SK-N-SH (cell line): ENCODE data around the gene CCKAR. TPM values are rescaled to one million over a fixed set of nuclear protein-coding genes. Genes with fewer than 3 reads are reported as not detected.

Source experiments
- CTCF ChIA-PET: fragments of 300-600, 350-600 bp; formaldehyde crosslinking; extraction: SDS; loops from one replicate; lab custom pipeline; 2021; lab: Yijun Ruan, JAX
- POLR2A ChIA-PET: fragments of 350-600 bp; sonication (Branson Sonifier 250); formaldehyde crosslinking; extraction: SDS; loops from one replicate; lab custom pipeline; 2020; ENCODE audit warnings: antibody characterized with exemption, inconsistent platforms; lab: Yijun Ruan, JAX
- DNase-seq: peaks from one replicate; pipeline ENCODE4 v3.0.0; 2012
- H2AFZ ChIP-seq: fragments of 200-600 bp; sonication (generic); 2 replicates; pipeline ENCODE4 v1.8.1; 2016; ENCODE audit warnings: antibody characterized with exemption, mild to moderate bottlenecking, low read depth
- H3F3A ChIP-seq: fragments of 200-600 bp; sonication (generic); replicated peaks from 2 replicates; pipeline ENCODE3; 2016; ENCODE audit warnings: antibody characterized with exemption, mild to moderate bottlenecking; ENCODE audit not compliant: insufficient read depth
- H3K27ac ChIP-seq, 2 experiments: fragments of 200-500 bp in 1 of 2; fragments of 200-600 bp in 1 of 2; sonication (Bioruptor generic) in 1 of 2; sonication (generic), shearing (Covaris generic) in 1 of 2; 2 replicates each; pipeline versions ENCODE4 v1.5.1 to v1.6.1; 2014 to 2016; ENCODE audit warnings: low read depth in 2 of 2, inconsistent platforms in 1 of 2, low read length in 1 of 2, mild to moderate bottlenecking in 1 of 2, mixed read lengths in 1 of 2
- H3K27me3 ChIP-seq: fragments of 200-600 bp; sonication (generic), shearing (Covaris generic); 2 replicates; pipeline ENCODE4 v1.6.1; 2016; ENCODE audit warnings: mixed run types; ENCODE audit not compliant: insufficient read depth
- H3K36me3 ChIP-seq, 2 experiments: fragments of 200-500 bp in 1 of 2; fragments of 200-600 bp in 1 of 2; sonication (Bioruptor generic) in 1 of 2; sonication (generic) in 1 of 2; replicated peaks in 1 of 2; 2 replicates each; pipeline versions ENCODE3 to v1.5.1; 2014 to 2016; ENCODE audit warnings: low read length in 1 of 2, mild to moderate bottlenecking in 1 of 2; ENCODE audit not compliant: insufficient read depth in 2 of 2, control insufficient read depth in 1 of 2
- H3K4me1 ChIP-seq, 2 experiments: fragments of 200-500 bp in 1 of 2; fragments of 200-600 bp in 1 of 2; sonication (Bioruptor generic) in 1 of 2; sonication (generic), shearing (Covaris generic) in 1 of 2; 2 replicates each; pipeline versions ENCODE4 v1.5.1 to v1.6.1; 2014 to 2016; ENCODE audit warnings: low read depth in 1 of 2, low read length in 1 of 2, mixed run types in 1 of 2; ENCODE audit not compliant: insufficient read depth in 2 of 2, control insufficient read depth in 1 of 2
- H3K4me2 ChIP-seq: fragments of 200-600 bp; sonication (generic), shearing (Covaris generic); 2 replicates; pipeline ENCODE4 v1.6.1; 2017; ENCODE audit warnings: mixed run types
- H3K4me3 ChIP-seq, 2 experiments: fragments of 200-500 bp in 1 of 2; fragments of 200-600 bp in 1 of 2; sonication (Bioruptor generic) in 1 of 2; sonication (generic), shearing (Covaris generic) in 1 of 2; 2 replicates each; pipeline versions ENCODE4 v1.5.1 to v1.8.1; 2014 to 2016; ENCODE audit warnings: low read depth in 2 of 2, inconsistent platforms in 1 of 2, low read length in 1 of 2, mild to moderate bottlenecking in 1 of 2, mixed read lengths in 1 of 2, moderate library complexity in 1 of 2
- H3K79me2 ChIP-seq: fragments of 200-600 bp; sonication (generic); 2 replicates; pipeline ENCODE4 v1.8.1; 2017; ENCODE audit warnings: mild to moderate bottlenecking; ENCODE audit not compliant: insufficient read depth
- H3K9ac ChIP-seq: fragments of 200-600 bp; sonication (generic); 2 replicates; pipeline ENCODE4 v1.6.1; 2017; ENCODE audit warnings: mixed run types
- H3K9me2 ChIP-seq: fragments of 200-600 bp; sonication (generic); 2 replicates; pipeline ENCODE4 v1.6.1; 2017; ENCODE audit warnings: mixed run types
- H3K9me3 ChIP-seq: fragments of 200-600 bp; sonication (generic); 2 replicates; pipeline ENCODE4 v1.6.1; 2017; ENCODE audit warnings: mixed run types, mild to moderate bottlenecking, moderate library complexity
- H4K20me1 ChIP-seq: fragments of 200-600 bp; sonication (generic); 2 replicates; pipeline ENCODE4 v1.6.1; 2017; ENCODE audit warnings: mild to moderate bottlenecking, mixed run types; ENCODE audit not compliant: insufficient read depth
- CHD2 ChIP-seq: fragments of 150-350 bp; IDR thresholded peaks from 2 replicates; pipeline ENCODE4 v1.6.1; 2018; ENCODE audit warnings: low read length; ENCODE audit not compliant: partially characterized antibody
- ELF1 ChIP-seq: IDR thresholded peaks from 2 replicates; pipeline ENCODE4 v1.4.0; 2012
- EP300 ChIP-seq, 2 experiments: IDR thresholded peaks; 2 replicates each; pipeline versions ENCODE4 v1.4.0 to v1.6.1; 2012; ENCODE audit warnings: borderline replicate concordance in 1 of 2, low read depth in 1 of 2, low read length in 1 of 2
- EZH2phosphoT487 ChIP-seq: fragments of 200-600 bp; sonication (generic); IDR thresholded peaks from 2 replicates; pipeline ENCODE4 v1.6.1; 2017; ENCODE audit warnings: low read depth, mixed run types, mild to moderate bottlenecking, antibody characterized with exemption, moderate library complexity, borderline replicate concordance
- FOXM1 ChIP-seq: IDR thresholded peaks from 2 replicates; pipeline ENCODE4 v1.4.0; 2012; ENCODE audit warnings: low read depth, mild to moderate bottlenecking
- GABPA ChIP-seq: IDR thresholded peaks from 2 replicates; pipeline ENCODE4 v1.4.0; 2012; ENCODE audit warnings: low read depth, mild to moderate bottlenecking
- JUND ChIP-seq: IDR thresholded peaks from 2 replicates; pipeline ENCODE4 v1.4.0; 2012
- MEF2A ChIP-seq: IDR thresholded peaks from 2 replicates; pipeline ENCODE4 v1.4.0; 2012; ENCODE audit warnings: low read depth, borderline replicate concordance
- MXI1 ChIP-seq: IDR thresholded peaks from 2 replicates; pipeline ENCODE4 v1.6.1; 2012; ENCODE audit warnings: mild to moderate bottlenecking, low read depth, low read length, improper control_type of control experiment
- POLR2AphosphoS5 ChIP-seq: IDR thresholded peaks from 2 replicates; pipeline ENCODE4 v1.6.1; 2012; ENCODE audit warnings: low read depth, low read length
- RCOR1 ChIP-seq: fragments of 150-350 bp; IDR thresholded peaks from 2 replicates; pipeline ENCODE4 v1.6.1; 2017; ENCODE audit warnings: antibody characterized with exemption, low read length
- RFX5 ChIP-seq: IDR thresholded peaks from 2 replicates; pipeline ENCODE4 v1.6.1; 2012; ENCODE audit warnings: mild to moderate bottlenecking, improper control_type of control experiment, low read length
- RXRA ChIP-seq: IDR thresholded peaks from 2 replicates; pipeline ENCODE4 v1.4.0; 2012; ENCODE audit warnings: low read depth, mild to moderate bottlenecking, borderline replicate concordance
- SIN3A ChIP-seq: IDR thresholded peaks from 2 replicates; pipeline ENCODE4 v1.6.1; 2012; ENCODE audit warnings: low read depth, mild to moderate bottlenecking, low read length, moderate library complexity, borderline replicate concordance
- SMC3 ChIP-seq: IDR thresholded peaks from 2 replicates; pipeline ENCODE4 v1.6.1; 2012; ENCODE audit warnings: low read depth, low read length, improper control_type of control experiment
- TAF1 ChIP-seq: IDR thresholded peaks from 2 replicates; pipeline ENCODE4 v1.6.1; 2012; ENCODE audit warnings: low read depth, mild to moderate bottlenecking, low read length, moderate library complexity, borderline replicate concordance
- TCF12 ChIP-seq: IDR thresholded peaks from 2 replicates; pipeline ENCODE4 v1.4.0; 2012
- TEAD4 ChIP-seq: IDR thresholded peaks from 2 replicates; pipeline ENCODE4 v1.4.0; 2012; ENCODE audit warnings: mild to moderate bottlenecking, borderline replicate concordance; ENCODE audit not compliant: insufficient read depth
- YY1 ChIP-seq: IDR thresholded peaks from 2 replicates; pipeline ENCODE4 v1.4.0; 2012; ENCODE audit warnings: low read depth, mild to moderate bottlenecking
- WGBS: methylation state at CpG from one replicate; pipeline ENCODE4 v1.1.6; 2017; ENCODE audit warnings: low lambda C conversion rate; 5-methylcytosine and 5-hydroxymethylcytosine counted together
- polyA plus RNA-seq, 3 experiments: library from polyadenylated mRNA; depleted of rRNA; stranded (reverse); fragments of >200 nt; gene quantifications; 2 replicates each; pipeline ENCODE4 v1.2.3, GENCODE V29; 2012
- TF ChIP-seq, protein P1 (sequence below): IDR thresholded peaks from 2 replicates; pipeline ENCODE4 v1.4.0; 2012; ENCODE audit warnings: low read depth, borderline replicate concordance
- TF ChIP-seq, protein P2 (sequence below): IDR thresholded peaks from 2 replicates; pipeline ENCODE4 v1.4.0; 2012; ENCODE audit warnings: low read depth
- TF ChIP-seq, protein P3 (sequence below): IDR thresholded peaks from 2 replicates; pipeline ENCODE4; 2012
- TF ChIP-seq, protein P4 (sequence below): fragments of 150-350 bp; IDR thresholded peaks from 2 replicates; pipeline ENCODE4 v1.6.1; 2016; ENCODE audit warnings: mild to moderate bottlenecking, low read depth, low read length
- TF ChIP-seq, protein P5 (sequence below): fragments of 150-350 bp; IDR thresholded peaks from 2 replicates; pipeline ENCODE4 v1.6.1; 2017; ENCODE audit warnings: antibody characterized with exemption, low read length, low read depth, borderline replicate concordance

The CCKAR gene
- polyA plus RNA-seq, 1 of the 3 experiments (the other 2 are of a cell fraction) = not detected

DNA sequence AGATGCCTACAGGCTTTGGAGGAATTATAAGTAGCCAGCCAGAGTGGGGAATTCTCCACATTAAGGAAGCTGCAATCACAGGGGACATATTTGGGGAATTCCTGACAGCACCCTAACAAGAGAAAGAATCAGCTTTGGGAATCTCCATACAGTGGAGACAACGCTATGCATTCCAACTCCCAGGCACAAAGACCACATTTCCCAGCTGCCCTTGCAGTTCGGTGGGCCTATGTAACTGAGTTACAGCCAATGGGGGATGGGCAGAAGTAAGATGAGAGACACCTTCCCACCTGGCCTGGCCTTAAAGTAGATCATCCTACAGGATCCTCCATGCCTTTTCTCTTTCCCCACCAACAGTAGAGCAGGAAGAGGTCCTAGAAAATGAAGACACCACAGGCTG lies 43.4 kb upstream of the CCKAR start:
- TF ChIP-seq RCOR1 (no peak), YY1 (no peak), MXI1 (no peak), ELF1 (no peak), SMC3 (no peak), POLR2AphosphoS5 (no peak), GABPA (no peak), EP300 (IDR thresholded peaks at IDR 0.05; ENCODE audit: borderline replicate concordance in 1 of 2, low read depth in 1 of 2, low read length in 1 of 2) (no peak), MEF2A (no peak), CHD2 (no peak), FOXM1 (no peak), SIN3A (no peak), RXRA (no peak), JUND (no peak), TAF1 (no peak), TEAD4 (no peak), RFX5 (no peak), EZH2phosphoT487 (no peak)
- TF ChIP-seq, protein P1, sequence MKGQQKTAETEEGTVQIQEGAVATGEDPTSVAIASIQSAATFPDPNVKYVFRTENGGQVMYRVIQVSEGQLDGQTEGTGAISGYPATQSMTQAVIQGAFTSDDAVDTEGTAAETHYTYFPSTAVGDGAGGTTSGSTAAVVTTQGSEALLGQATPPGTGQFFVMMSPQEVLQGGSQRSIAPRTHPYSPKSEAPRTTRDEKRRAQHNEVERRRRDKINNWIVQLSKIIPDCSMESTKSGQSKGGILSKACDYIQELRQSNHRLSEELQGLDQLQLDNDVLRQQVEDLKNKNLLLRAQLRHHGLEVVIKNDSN = no peak
- TF ChIP-seq, protein P2, sequence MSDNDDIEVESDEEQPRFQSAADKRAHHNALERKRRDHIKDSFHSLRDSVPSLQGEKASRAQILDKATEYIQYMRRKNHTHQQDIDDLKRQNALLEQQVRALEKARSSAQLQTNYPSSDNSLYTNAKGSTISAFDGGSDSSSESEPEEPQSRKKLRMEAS = no peak
- TF ChIP-seq, all 33 proteins: peak for 0
- ChIA-PET POLR2A (no interaction called here), CTCF (interaction anchor here (0.7 to 1.1 kb wide), 2 partner anchors 21 to 74 kb away, joined by 3 read pairs; no protein-coding TSS in a partner anchor)
- Histone ChIP-seq H3K4me1 (no peaks in the 10 kb centered on the region; a peak in 1 of 4 replicates), H3K36me3 (no peaks in the 10 kb centered on the region), H3K4me3 (no peak overlapping the region), H3K9ac (no peak overlapping the region), H3K79me2 (no peaks in the 10 kb centered on the region), H4K20me1 (no peaks in the 10 kb centered on the region), H3K27me3 (no peaks in the 10 kb centered on the region), H3K27ac (no peak overlapping the region), H3K4me2 (no peak overlapping the region), H2AFZ (no peak overlapping the region), H3F3A (no peaks in the 10 kb centered on the region), H3K9me2 (no peaks in the 10 kb centered on the region), H3K9me3 (no peaks in the 10 kb centered on the region)
- WGBS = 77% methylated on average over 2 of the region's 2 CpGs
- DNase-seq = no peak

DNA sequence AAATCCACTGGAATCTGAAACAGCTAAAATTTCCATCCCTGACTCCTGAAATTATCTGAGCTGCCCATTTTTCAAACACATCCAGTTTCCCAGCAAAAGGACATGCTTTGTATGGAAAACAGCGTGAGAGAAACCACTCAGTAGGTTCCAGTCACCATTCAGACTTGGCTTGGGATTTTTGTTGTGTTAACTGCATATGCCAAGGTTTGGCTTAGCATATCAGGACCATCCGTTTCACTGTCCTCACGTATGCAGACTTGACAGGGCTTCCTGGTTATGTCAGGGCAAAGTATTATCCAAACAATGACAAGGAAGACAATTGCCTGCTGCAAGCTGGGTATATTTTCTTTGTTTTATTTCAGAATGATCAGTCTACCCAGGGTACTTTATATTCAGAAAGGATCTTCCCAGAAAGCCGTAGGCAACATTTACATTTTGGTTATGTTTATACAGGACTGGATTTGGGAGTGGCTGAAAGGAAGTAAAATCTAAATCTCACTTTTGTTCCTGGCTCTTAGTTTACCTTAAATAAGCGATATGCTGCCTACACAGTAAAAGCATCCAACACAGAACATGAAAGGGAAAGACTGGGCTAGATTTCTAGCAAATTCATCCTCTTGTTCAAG lies 41.3 kb upstream of the CCKAR start:
- Histone ChIP-seq H3K4me1 (no peaks in the 10 kb centered on the region), H3K79me2 (no peaks in the 10 kb centered on the region), H3F3A (no peaks in the 10 kb centered on the region), H3K4me3 (no peak overlapping the region), H3K9me3 (no peaks in the 10 kb centered on the region), H3K27ac (no peak overlapping the region), H3K36me3 (no peaks in the 10 kb centered on the region), H3K9ac (no peak overlapping the region), H2AFZ (no peak overlapping the region; the same call in 1 of the 2 replicates), H4K20me1 (no peaks in the 10 kb centered on the region), H3K27me3 (no peaks in the 10 kb centered on the region), H3K4me2 (no peak overlapping the region), H3K9me2 (no peaks in the 10 kb centered on the region)
- WGBS = 69% methylated on average over 5 of the region's 5 CpGs
- ChIA-PET POLR2A (no interaction called here), CTCF (no interaction called here)
- no peak for DNase-seq
- TF ChIP-seq, protein P2 = no peak
- TF ChIP-seq, protein P1 = no peak
- no peak for TF ChIP-seq TCF12
- no peak for TF ChIP-seq EZH2phosphoT487
- TF ChIP-seq RXRA = no peak
- TF ChIP-seq POLR2AphosphoS5 = no peak
- TF ChIP-seq, protein P3, sequence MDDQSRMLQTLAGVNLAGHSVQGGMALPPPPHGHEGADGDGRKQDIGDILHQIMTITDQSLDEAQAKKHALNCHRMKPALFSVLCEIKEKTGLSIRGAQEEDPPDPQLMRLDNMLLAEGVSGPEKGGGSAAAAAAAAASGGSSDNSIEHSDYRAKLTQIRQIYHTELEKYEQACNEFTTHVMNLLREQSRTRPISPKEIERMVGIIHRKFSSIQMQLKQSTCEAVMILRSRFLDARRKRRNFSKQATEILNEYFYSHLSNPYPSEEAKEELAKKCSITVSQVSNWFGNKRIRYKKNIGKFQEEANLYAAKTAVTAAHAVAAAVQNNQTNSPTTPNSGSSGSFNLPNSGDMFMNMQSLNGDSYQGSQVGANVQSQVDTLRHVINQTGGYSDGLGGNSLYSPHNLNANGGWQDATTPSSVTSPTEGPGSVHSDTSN = no peak
- TF ChIP-seq, protein P4, sequence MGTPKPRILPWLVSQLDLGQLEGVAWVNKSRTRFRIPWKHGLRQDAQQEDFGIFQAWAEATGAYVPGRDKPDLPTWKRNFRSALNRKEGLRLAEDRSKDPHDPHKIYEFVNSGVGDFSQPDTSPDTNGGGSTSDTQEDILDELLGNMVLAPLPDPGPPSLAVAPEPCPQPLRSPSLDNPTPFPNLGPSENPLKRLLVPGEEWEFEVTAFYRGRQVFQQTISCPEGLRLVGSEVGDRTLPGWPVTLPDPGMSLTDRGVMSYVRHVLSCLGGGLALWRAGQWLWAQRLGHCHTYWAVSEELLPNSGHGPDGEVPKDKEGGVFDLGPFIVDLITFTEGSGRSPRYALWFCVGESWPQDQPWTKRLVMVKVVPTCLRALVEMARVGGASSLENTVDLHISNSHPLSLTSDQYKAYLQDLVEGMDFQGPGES = no peak
- TF ChIP-seq, protein P5, sequence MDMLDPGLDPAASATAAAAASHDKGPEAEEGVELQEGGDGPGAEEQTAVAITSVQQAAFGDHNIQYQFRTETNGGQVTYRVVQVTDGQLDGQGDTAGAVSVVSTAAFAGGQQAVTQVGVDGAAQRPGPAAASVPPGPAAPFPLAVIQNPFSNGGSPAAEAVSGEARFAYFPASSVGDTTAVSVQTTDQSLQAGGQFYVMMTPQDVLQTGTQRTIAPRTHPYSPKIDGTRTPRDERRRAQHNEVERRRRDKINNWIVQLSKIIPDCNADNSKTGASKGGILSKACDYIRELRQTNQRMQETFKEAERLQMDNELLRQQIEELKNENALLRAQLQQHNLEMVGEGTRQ = no peak
